K562 (cell line): Measurements from ENCODE around the gene PTPRR. TPM values are rescaled to one million over a fixed set of nuclear protein-coding genes. Genes with fewer than 3 reads are reported as not detected.

Experiments
- ATAC-seq: fragments of 200-7000 bp; cut with Tn5 transposase; 3 replicates; pipeline ENCODE4 v1.9.1; 2020; ENCODE audit warnings: moderate library complexity
- BruUV-seq: library from RNA; stranded (reverse); fragments of 400-500 nt; replicated peaks from 2 replicates; lab custom pipeline; 2021; lab: Mats Ljungman, UMichigan
- CTCF ChIA-PET: fragments of 300-600 bp; formaldehyde crosslinking; extraction: SDS; loops from one replicate; lab custom pipeline; 2021; ENCODE audit warnings: low intra/inter-chr PET ratio; lab: Yijun Ruan, JAX
- POLR2A ChIA-PET: fragments of 300-600, 350-650 bp; sonication (Branson Sonifier 250); formaldehyde crosslinking; extraction: SDS; loops from one replicate; lab custom pipeline; 2021; ENCODE audit warnings: antibody characterized with exemption, inconsistent platforms; lab: Yijun Ruan, JAX
- DNase-seq, 4 experiments: peaks; one replicate each; pipeline versions ENCODE4 v3.0.0 to v3.0.0-alpha.2; 2011 to 2018; ENCODE audit warnings: low spot score in 3 of 4, mixed read lengths in 3 of 4; ENCODE audit errors: extremely low read depth in 1 of 4
- FAIRE-seq: peaks from 2 replicates; lab custom pipeline; 2011; peaks lifted over from hg19 to GRCh38; lab: Jason Lieb, UNC
- H2AFZ ChIP-seq: 2 replicates; pipeline ENCODE4 v1.6.0; 2011; ENCODE audit warnings: low read depth, low read length, control low read depth, inconsistent platforms
- H3K27ac ChIP-seq: fragments of 200-600 bp; 3 replicates; pipeline ENCODE4 v1.8.0; 2011; ENCODE audit warnings: low read depth, mild to moderate bottlenecking, control low read depth, inconsistent platforms, low read length, moderate library complexity, mixed read lengths; ENCODE audit errors: extremely low read depth
- H3K27me3 ChIP-seq, 2 experiments: fragments of 300-600 bp in 1 of 2; 2 replicates in 1 of 2; 3 replicates in 1 of 2; pipeline versions ENCODE4 v1.6.0 to v1.8.0; 2011; ENCODE audit warnings: inconsistent platforms in 2 of 2, low read length in 2 of 2, mild to moderate bottlenecking in 1 of 2, mixed read lengths in 1 of 2, moderate library complexity in 1 of 2; ENCODE audit not compliant: control insufficient read depth in 2 of 2, insufficient read depth in 2 of 2
- H3K36me3 ChIP-seq: fragments of 300-600 bp; 3 replicates; pipeline ENCODE4 v1.8.0; 2011; ENCODE audit warnings: mild to moderate bottlenecking, low read length, inconsistent platforms; ENCODE audit not compliant: control insufficient read depth, insufficient read depth
- H3K4me1 ChIP-seq, 2 experiments: fragments of 200-600 bp in 1 of 2; replicated peaks in 1 of 2; 2 replicates in 1 of 2; 3 replicates in 1 of 2; pipeline versions ENCODE4 v1.5.1 to v1.8.0; 2011; ENCODE audit warnings: inconsistent platforms in 2 of 2, low read length in 2 of 2, mild to moderate bottlenecking in 1 of 2, mixed read lengths in 1 of 2, moderate library complexity in 1 of 2; ENCODE audit not compliant: control insufficient read depth in 2 of 2, insufficient read depth in 2 of 2
- H3K4me2 ChIP-seq: 2 replicates; pipeline ENCODE4 v1.6.1; 2011; ENCODE audit warnings: low read length, control low read depth, inconsistent platforms, mixed read lengths; ENCODE audit not compliant: insufficient read depth
- H3K4me3 ChIP-seq: fragments of 200-600 bp; sonication (generic), shearing (Covaris generic); 2 replicates; pipeline ENCODE4 v1.5.1; 2016; ENCODE audit warnings: control low read depth, inconsistent platforms
- H3K79me2 ChIP-seq: fragments of 200-600 bp; 3 replicates; pipeline ENCODE4 v1.8.0; 2011; ENCODE audit warnings: low read length, inconsistent platforms; ENCODE audit not compliant: control insufficient read depth, insufficient read depth
- H3K9ac ChIP-seq, 2 experiments: 2 replicates each; pipeline versions ENCODE4 v1.6.0 to v1.6.1; 2011; ENCODE audit warnings: low read depth in 2 of 2, low read length in 2 of 2, control low read depth in 1 of 2, inconsistent platforms in 1 of 2, mild to moderate bottlenecking in 1 of 2, mixed read lengths in 1 of 2; ENCODE audit not compliant: insufficient read depth in 1 of 2
- H3K9me1 ChIP-seq: one replicate; pipeline ENCODE4 v1.6.0; 2011; ENCODE audit warnings: inconsistent platforms, mild to moderate bottlenecking, low read length, moderate library complexity; ENCODE audit not compliant: control insufficient read depth, insufficient read depth
- H3K9me3 ChIP-seq: replicated peaks from 2 replicates; pipeline ENCODE4 v1.5.1; 2011; ENCODE audit warnings: low read depth, low read length, inconsistent platforms; ENCODE audit not compliant: control insufficient read depth, insufficient read depth
- H4K20me1 ChIP-seq: replicated peaks from 2 replicates; pipeline ENCODE4 v1.6.1; 2011; ENCODE audit warnings: low read length, inconsistent platforms, mixed read lengths; ENCODE audit not compliant: control insufficient read depth, insufficient read depth
- ERF ChIP-seq: fragments of 450-650 bp; formaldehyde crosslinking; IDR thresholded peaks from 2 replicates; pipeline ENCODE4 v1.4.0; 2020; ENCODE audit warnings: mild to moderate bottlenecking, mixed read lengths
- ETV5 ChIP-seq: sonication (generic); formaldehyde crosslinking; IDR thresholded peaks from 2 replicates; pipeline ENCODE4 v1.4.0; 2020; ENCODE audit warnings: low read depth, mild to moderate bottlenecking, missing genetic modification reagents
- GTF2A2 ChIP-seq: IDR thresholded peaks from 2 replicates; pipeline ENCODE4 v1.6.1; 2016; ENCODE audit warnings: mild to moderate bottlenecking, missing genetic modification characterization, missing compliant biosample characterization
- HDAC1 ChIP-seq, 2 experiments: fragments of 450-650 bp; IDR thresholded peaks; 2 replicates each; pipeline ENCODE4 v1.6.1; 2016 to 2017; ENCODE audit warnings: inconsistent platforms in 1 of 2, mild to moderate bottlenecking in 1 of 2, moderate library complexity in 1 of 2
- RAD21 ChIP-seq, 2 experiments: fragments of 250-450 bp in 1 of 2; fragments of 450-650 bp in 1 of 2; sonication (Bioruptor Pico) in 1 of 2; formaldehyde crosslinking in 1 of 2; IDR thresholded peaks in 1 of 2; conservative IDR thresholded peaks in 1 of 2; 2 replicates each; pipeline versions ENCODE4 v1.4.0 to v1.8.0; 2020 to 2022; ENCODE audit warnings: mild to moderate bottlenecking in 2 of 2, moderate library complexity in 1 of 2
- TEAD1 ChIP-seq, 2 experiments: fragments of 450-650 bp in 1 of 2; sonication (generic) in 1 of 2; formaldehyde crosslinking; IDR thresholded peaks; 2 replicates each; pipeline versions ENCODE4 v1.4.0 to v1.8.0; 2020 to 2022; ENCODE audit warnings: mild to moderate bottlenecking in 2 of 2, missing genetic modification reagents in 1 of 2
- ZFP36 ChIP-seq: fragments of 150-350 bp; IDR thresholded peaks from 2 replicates; pipeline ENCODE4 v1.6.1; 2018; ENCODE audit warnings: low read length, low read depth; ENCODE audit not compliant: partially characterized antibody
- ZNF224 ChIP-seq: sonication (generic); formaldehyde crosslinking; IDR thresholded peaks from 2 replicates; pipeline ENCODE4 v1.8.0; 2022; ENCODE audit warnings: mild to moderate bottlenecking, missing genetic modification reagents
- ZNF507 ChIP-seq: conservative IDR thresholded peaks from 2 replicates; pipeline ENCODE4 v1.6.1; 2017; ENCODE audit warnings: missing genetic modification characterization, missing compliant biosample characterization
- WGBS: fragments of 100-300 bp; shearing (Covaris generic); methylation state at CpG from one replicate; pipeline ENCODE4 v1.1.6; 2016; ENCODE audit warnings: low coverage, mixed read lengths; ENCODE audit not compliant: insufficient coverage; ENCODE audit errors: missing lambda C conversion rate; 5-methylcytosine and 5-hydroxymethylcytosine counted together
- in situ Hi-C: fragments of 300-500 bp; cut with MboI; formaldehyde crosslinking; loops from 4 replicates; pipeline ENCODE4 v1.15.0; 2018; ENCODE audit warnings: inconsistent platforms, mixed read lengths
- intact Hi-C: fragments of 100-400 bp; cut with micrococcal nuclease; formaldehyde crosslinking; loops from 2 replicates; pipeline ENCODE4 v1.14.2; 2022
- polyA plus RNA-seq, 8 experiments: library from polyadenylated mRNA; depleted of rRNA in 4 of 8; stranded (reverse) in 5 of 8; unstranded in 3 of 8; fragments of >200 nt; fragmentation: Nextera tagmentation in 2 of 8; fragmentation: Illumina TruSeq in 1 of 8; extraction: Ambion mirVana in 2 of 8; extraction: Trizol in 1 of 8; gene quantifications; 2 replicates each; pipeline versions ENCODE4 v1.2.1 to v1.2.3, GENCODE V29; 2011 to 2014; ENCODE audit warnings: inconsistent platforms in 1 of 8, missing spikeins in 1 of 8
- total RNA-seq, 7 experiments: library from RNA; depleted of rRNA in 6 of 7; stranded (reverse); fragments of >200 nt in 6 of 7; fragmentation: Illumina TruSeq in 2 of 7; extraction: Trizol in 2 of 7; gene quantifications; 2 replicates each; pipeline versions ENCODE4 v1.2.1 to v1.2.3, GENCODE V29; 2011 to 2021; ENCODE audit warnings: low replicate concordance in 1 of 7
- TF ChIP-seq, protein P1 (sequence below): sonication (generic); formaldehyde crosslinking; IDR thresholded peaks from 2 replicates; pipeline ENCODE4 v1.8.1; 2023; ENCODE audit warnings: mild to moderate bottlenecking, missing genetic modification reagents
- TF ChIP-seq, protein P2 (sequence below): IDR thresholded peaks from 3 replicates; pipeline ENCODE4 v1.6.1; 2011; ENCODE audit warnings: borderline replicate concordance, mild to moderate bottlenecking; ENCODE audit not compliant: insufficient read length, insufficient read depth

Gene PTPRR
- total and polyA plus RNA-seq, 9 of the 15 experiments (the other 6 are each of a cell fraction or from before 2014, with no cell fraction given) = 6.6 to 41.7 (median 12.3) TPM

DNA sequence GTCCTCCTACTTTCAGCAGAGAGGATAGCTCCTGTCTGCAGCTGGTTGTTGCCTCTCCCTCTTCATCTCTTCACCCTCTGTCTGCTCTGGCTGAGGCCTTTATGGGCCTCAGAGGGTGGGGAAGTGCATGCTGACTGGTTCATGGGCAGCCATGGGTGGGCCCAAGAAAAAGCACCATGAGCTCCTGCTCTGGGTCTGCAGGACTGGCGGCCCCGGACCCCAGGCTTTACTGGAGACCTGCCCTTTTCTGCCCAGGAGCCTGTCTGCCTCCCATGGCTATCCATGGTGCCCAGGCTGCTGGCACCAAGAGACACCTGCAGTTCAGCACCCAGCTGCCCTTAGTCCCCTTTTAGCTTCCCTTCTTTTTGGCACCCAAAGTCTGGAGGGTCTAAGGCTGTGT, 137.1 kb downstream of the PTPRR start (continued):
- TF ChIP-seq, protein P1, sequence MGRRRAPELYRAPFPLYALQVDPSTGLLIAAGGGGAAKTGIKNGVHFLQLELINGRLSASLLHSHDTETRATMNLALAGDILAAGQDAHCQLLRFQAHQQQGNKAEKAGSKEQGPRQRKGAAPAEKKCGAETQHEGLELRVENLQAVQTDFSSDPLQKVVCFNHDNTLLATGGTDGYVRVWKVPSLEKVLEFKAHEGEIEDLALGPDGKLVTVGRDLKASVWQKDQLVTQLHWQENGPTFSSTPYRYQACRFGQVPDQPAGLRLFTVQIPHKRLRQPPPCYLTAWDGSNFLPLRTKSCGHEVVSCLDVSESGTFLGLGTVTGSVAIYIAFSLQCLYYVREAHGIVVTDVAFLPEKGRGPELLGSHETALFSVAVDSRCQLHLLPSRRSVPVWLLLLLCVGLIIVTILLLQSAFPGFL (CRISPR knock-in tag) = no peak
- TF ChIP-seq ZNF224 (CRISPR knock-in tag) = no peak
- TF ChIP-seq TEAD1 (CRISPR knock-in tag; IDR thresholded peaks at IDR 0.05) = no peak
- no peak for TF ChIP-seq ERF (CRISPR knock-in tag)
- TF ChIP-seq ETV5 (CRISPR knock-in tag) = no peak

DNA sequence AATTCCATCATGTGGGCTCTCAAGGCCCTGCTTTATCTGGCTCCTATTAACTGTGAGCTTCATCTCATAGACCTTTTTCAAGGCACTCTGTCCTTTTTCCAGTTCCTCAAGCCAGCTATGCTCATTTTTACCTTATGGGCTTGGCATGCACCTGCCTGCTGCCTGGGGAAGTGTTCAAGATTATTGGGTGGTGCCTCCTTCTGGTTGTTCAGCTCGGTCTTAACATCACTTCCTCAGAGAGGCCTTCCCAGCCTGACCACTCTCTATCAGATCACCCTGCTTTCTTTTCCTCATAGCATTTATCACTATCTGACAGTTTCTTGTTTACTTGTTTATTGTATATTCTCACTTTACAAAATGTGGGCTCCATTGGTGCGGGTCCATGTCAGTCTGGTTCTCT, 141.3 kb downstream of the PTPRR start:
- POLR2A ChIA-PET = interaction anchor here (0.6 kb wide), 1 partner anchor 239 kb away, joined by 3 read pairs; no protein-coding TSS in a partner anchor
- TF ChIP-seq GTF2A2 (no peak), ZFP36 (peak; percentile 31), HDAC1 (IDR thresholded peaks at IDR 0.05) (no peak), RAD21 (CRISPR knock-in tag; conservative IDR thresholded peaks at IDR 0.05 in 1 of 2, IDR thresholded peaks at IDR 0.05 in 1 of 2) (0 out of 4 replicates have a peak, but pooled peaks of 1 of the 2 experiments have one; percentile 12), ZNF507 (tag) (no peak)
- TF ChIP-seq, protein P2, sequence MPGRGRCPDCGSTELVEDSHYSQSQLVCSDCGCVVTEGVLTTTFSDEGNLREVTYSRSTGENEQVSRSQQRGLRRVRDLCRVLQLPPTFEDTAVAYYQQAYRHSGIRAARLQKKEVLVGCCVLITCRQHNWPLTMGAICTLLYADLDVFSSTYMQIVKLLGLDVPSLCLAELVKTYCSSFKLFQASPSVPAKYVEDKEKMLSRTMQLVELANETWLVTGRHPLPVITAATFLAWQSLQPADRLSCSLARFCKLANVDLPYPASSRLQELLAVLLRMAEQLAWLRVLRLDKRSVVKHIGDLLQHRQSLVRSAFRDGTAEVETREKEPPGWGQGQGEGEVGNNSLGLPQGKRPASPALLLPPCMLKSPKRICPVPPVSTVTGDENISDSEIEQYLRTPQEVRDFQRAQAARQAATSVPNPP = no peak

More for the DNA sequence above, 141.3 kb downstream of the PTPRR start:
- FAIRE-seq = no peak
- 6% methylated on average over 2 of the region's 2 CpGs for WGBS
- BruUV-seq = no TSS peak
- ATAC-seq = no peak
- Histone ChIP-seq H3K9me3 (no peaks in the 10 kb centered on the region), H3K27ac (no peak overlapping the region), H3K27me3 (peaks cover 0 to 3% of the 10 kb centered on the region in 2 experiments; a peak in 1 of 5 replicates), H3K9me1 (no peaks in the 10 kb centered on the region), H3K36me3 (no peaks in the 10 kb centered on the region), H4K20me1 (no peaks in the 10 kb centered on the region), H3K4me1 (peaks cover 0 to 4% of the 10 kb centered on the region in 2 experiments; a peak in 1 of 5 replicates), H2AFZ (no peak overlapping the region), H3K9ac (no peak overlapping the region), H3K4me2 (no peak overlapping the region), H3K79me2 (no peaks in the 10 kb centered on the region), H3K4me3 (no peak overlapping the region)
- CTCF ChIA-PET = interaction anchor here (0.6 kb wide), 1 partner anchor 46 kb away, joined by 3 read pairs; no protein-coding TSS in a partner anchor
- in situ Hi-C loops (no loop called here), intact Hi-C loops (no loop called here)
- no peak for DNase-seq
